Neutrophil (primary cell): ENCODE measurements around the gene KHDRBS2.

Experiments
- H3K27ac ChIP-seq: fragments of 200-600 bp; sonication (generic); 2 replicates; pipeline ENCODE4 v1.5.1; 2016; ENCODE audit warnings: mild to moderate bottlenecking, moderate library complexity
- H3K27me3 ChIP-seq: fragments of 200-600 bp; sonication (generic); 2 replicates; pipeline ENCODE4 v1.6.0; 2016; ENCODE audit warnings: mild to moderate bottlenecking
- H3K36me3 ChIP-seq: fragments of 200-600 bp; sonication (generic); 2 replicates; pipeline ENCODE4 v1.5.1; 2017
- H3K4me1 ChIP-seq, 2 experiments: fragments of 200-600 bp in 1 of 2; sonication (generic) in 1 of 2; 1 replicate in 1 of 2; 2 replicates in 1 of 2; pipeline versions ENCODE4 v1.5.1 to v1.6.1; 2013 to 2016; ENCODE audit warnings: low read depth in 1 of 2, low read length in 1 of 2, mild to moderate bottlenecking in 1 of 2, moderate library complexity in 1 of 2; ENCODE audit not compliant: control insufficient read depth in 1 of 2, insufficient read depth in 1 of 2
- H3K4me3 ChIP-seq, 2 experiments: fragments of 200-600 bp in 1 of 2; sonication (generic) in 1 of 2; 1 replicate in 1 of 2; 2 replicates in 1 of 2; pipeline ENCODE4 v1.5.1; 2013 to 2016; ENCODE audit warnings: low read depth in 1 of 2, low read length in 1 of 2, mild to moderate bottlenecking in 1 of 2, moderate library complexity in 1 of 2
- H3K9me3 ChIP-seq: fragments of 200-600 bp; sonication (generic); 2 replicates; pipeline ENCODE4 v1.5.1; 2016
- CTCF ChIP-seq: fragments of 200-600 bp; sonication (generic); IDR thresholded peaks from 2 replicates; pipeline ENCODE4 v1.5.1; 2016; ENCODE audit warnings: antibody characterized with exemption

KHDRBS2 gene

GRCh38 chr6:62262283-62262682 is 23.7 kb downstream of the KHDRBS2 start:
- Histone ChIP-seq H3K27me3 (no peaks in the 10 kb centered on the region), H3K4me3 (no peak overlapping the region), H3K27ac (no peak overlapping the region), H3K4me1 (no peaks in the 10 kb centered on the region), H3K9me3 (no peaks in the 10 kb centered on the region), H3K36me3 (no peaks in the 10 kb centered on the region)
- TF ChIP-seq CTCF = no peak

GRCh38 chr6:62246087-62246486 is 39.9 kb downstream of the KHDRBS2 start:
- no peak for TF ChIP-seq CTCF
- no peaks in the 10 kb centered on the region for H3K9me3 ChIP-seq
- H3K4me1 ChIP-seq = no peaks in the 10 kb centered on the region
- H3K4me3 ChIP-seq = no peak overlapping the region
- no peaks in the 10 kb centered on the region for H3K36me3 ChIP-seq
- no peaks in the 10 kb centered on the region for H3K27me3 ChIP-seq
- no peak overlapping the region for H3K27ac ChIP-seq

GRCh38 chr6:62236784-62237183 is 49.2 kb downstream of the KHDRBS2 start:
- Histone ChIP-seq H3K4me3 (no peak overlapping the region), H3K9me3 (no peaks in the 10 kb centered on the region), H3K27me3 (no peaks in the 10 kb centered on the region), H3K27ac (no peak overlapping the region), H3K4me1 (no peaks in the 10 kb centered on the region), H3K36me3 (no peaks in the 10 kb centered on the region)
- TF ChIP-seq CTCF = no peak

- Histone ChIP-seq H3K36me3 (no peaks in the 10 kb centered on the region), H3K4me3 (no peak overlapping the region), H3K9me3 (no peaks in the 10 kb centered on the region), H3K4me1 (no peaks in the 10 kb centered on the region), H3K27ac (no peak overlapping the region), H3K27me3 (no peaks in the 10 kb centered on the region)
- TF ChIP-seq CTCF = no peak
Measured at GRCh38 chr6:62229231-62229630, 56.8 kb downstream of the KHDRBS2 start.

GRCh38 chr6:62217866-62218265 is 68.2 kb downstream of the KHDRBS2 start:
- H3K4me1 ChIP-seq = no peaks in the 10 kb centered on the region
- TF ChIP-seq CTCF = no peak
- no peaks in the 10 kb centered on the region for H3K36me3 ChIP-seq
- no peaks in the 10 kb centered on the region for H3K9me3 ChIP-seq
- H3K4me3 ChIP-seq = no peak overlapping the region
- H3K27ac ChIP-seq = no peak overlapping the region
- H3K27me3 ChIP-seq = no peaks in the 10 kb centered on the region

GRCh38 chr6:62202078-62202477 is 83.9 kb downstream of the KHDRBS2 start:
- no peaks in the 10 kb centered on the region for H3K27me3 ChIP-seq
- H3K36me3 ChIP-seq = no peaks in the 10 kb centered on the region
- TF ChIP-seq CTCF = no peak
- no peaks in the 10 kb centered on the region for H3K9me3 ChIP-seq
- H3K4me3 ChIP-seq = no peak overlapping the region
- H3K27ac ChIP-seq = no peak overlapping the region
- H3K4me1 ChIP-seq = no peaks in the 10 kb centered on the region
